NOMO-1 treated with DMSO at 0.1 percent for 48 hours (cell line): ENCODE measurements around the gene PAK6.

Source experiments
- DNase-seq: peaks from one replicate; lab custom pipeline; 2025; ENCODE audit not compliant: unreplicated experiment; lab: John Stamatoyannopoulos, UW

PAK6 gene

DNA sequence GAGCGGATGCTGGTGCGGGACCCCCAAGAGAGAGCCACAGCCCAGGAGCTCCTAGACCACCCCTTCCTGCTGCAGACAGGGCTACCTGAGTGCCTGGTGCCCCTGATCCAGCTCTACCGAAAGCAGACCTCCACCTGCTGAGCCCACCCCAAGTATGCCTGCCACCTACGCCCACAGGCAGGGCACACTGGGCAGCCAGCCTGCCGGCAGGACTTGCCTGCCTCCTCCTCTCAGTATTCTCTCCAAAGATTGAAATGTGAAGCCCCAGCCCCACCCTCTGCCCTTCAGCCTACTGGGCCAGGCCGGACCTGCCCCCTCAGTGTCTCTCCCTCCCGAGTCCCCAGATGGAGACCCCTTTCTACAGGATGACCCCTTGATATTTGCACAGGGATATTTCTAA, 37.1 kb downstream of the PAK6 start:
- no peak for DNase-seq

DNA sequence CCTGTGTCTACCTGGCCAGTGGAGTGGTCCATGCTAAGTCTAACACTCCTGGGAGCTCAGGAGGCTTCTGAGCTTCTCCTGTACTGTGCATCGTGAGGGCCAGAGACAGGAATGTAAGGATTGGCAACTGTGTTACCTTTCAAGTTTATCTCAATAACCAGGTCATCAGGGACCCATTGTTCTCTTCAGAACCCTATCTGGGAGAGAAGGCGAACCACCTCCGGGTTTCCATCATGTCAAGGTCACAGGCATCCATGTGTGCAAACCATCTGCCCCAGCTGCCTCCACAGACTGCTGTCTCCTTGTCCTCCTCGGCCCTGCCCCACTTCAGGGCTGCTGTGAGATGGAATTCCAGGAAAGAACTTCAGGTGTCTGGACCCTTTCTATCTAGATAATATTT, 38.1 kb downstream of the PAK6 start:
- DNase-seq = no peak

DNA sequence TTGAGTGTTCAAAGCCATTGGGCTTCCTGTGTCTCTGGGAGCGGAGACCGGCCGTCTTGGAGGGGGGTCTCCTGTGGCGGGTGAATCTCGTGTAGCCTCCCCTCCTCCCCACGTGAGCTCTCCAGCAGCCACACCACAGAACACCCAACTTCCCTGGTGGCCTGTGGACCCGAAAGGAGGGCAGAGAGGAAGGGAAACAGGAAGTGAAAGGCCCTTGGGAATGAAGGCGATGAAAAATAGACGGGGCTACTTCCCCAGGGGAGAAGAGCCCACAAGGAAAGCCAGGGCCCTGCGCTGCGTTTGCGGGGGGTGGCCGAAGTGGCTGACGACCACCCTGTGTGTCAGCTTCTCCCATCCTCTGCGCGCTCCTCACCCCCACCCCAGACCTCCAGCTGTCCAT, 38.6 kb downstream of the PAK6 start:
- peak; percentile 45 for DNase-seq

DNA sequence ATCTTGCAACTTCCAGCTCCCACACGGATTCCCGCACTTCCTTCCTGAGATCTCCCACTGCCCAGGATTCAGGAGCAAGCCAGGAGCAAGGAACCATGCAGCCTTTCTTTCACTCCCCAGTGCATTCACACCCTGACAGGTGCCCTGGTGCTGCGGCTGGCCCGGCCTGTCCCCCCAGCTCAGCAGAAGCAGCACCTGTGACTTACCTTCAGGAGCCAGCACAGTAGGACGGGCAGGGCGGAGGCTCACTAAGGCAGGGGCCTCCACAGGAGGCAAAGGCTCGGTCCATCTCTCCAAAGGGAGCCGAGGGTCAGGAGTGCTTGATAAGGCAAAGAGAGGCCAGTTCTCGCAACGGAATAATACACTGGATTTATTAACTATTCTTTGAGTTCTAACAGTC, 39.2 kb downstream of the PAK6 start:
- DNase-seq = no peak

DNA sequence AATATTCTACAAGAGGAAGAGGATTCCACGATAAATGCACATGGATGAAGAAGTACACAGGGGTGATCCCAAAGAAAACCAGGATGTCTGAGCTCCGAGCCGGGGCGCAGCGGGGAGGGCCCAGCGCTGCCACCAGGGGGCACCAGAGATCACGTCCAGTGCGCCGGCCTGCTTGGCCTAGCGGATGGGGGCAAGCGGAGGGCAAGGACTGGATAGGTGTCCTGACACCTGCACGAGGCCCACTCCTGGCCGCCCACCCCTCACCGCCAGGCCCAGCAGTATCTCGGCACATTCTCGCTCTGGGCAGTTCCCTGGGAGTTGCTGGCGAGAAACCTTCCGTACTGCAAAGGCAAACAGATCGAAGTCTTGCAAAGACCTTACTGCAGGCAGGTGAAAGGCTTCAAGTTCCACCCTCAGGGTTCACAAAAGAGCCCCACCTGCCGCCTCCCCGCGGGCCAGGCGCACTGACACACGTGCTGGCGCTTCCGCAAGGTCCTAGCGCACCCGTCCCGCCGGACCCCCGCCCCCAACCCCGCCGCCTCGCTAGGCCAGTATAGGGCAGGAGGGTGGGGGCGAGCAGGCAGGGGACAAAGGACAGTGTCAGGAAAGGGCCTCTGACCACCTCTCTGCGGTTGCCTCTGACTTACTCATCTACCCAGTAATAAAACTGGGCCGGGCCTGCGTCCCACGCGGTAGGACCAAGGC, 40.7 kb downstream of the PAK6 start:
- DNase-seq = peak; percentile 25

DNA sequence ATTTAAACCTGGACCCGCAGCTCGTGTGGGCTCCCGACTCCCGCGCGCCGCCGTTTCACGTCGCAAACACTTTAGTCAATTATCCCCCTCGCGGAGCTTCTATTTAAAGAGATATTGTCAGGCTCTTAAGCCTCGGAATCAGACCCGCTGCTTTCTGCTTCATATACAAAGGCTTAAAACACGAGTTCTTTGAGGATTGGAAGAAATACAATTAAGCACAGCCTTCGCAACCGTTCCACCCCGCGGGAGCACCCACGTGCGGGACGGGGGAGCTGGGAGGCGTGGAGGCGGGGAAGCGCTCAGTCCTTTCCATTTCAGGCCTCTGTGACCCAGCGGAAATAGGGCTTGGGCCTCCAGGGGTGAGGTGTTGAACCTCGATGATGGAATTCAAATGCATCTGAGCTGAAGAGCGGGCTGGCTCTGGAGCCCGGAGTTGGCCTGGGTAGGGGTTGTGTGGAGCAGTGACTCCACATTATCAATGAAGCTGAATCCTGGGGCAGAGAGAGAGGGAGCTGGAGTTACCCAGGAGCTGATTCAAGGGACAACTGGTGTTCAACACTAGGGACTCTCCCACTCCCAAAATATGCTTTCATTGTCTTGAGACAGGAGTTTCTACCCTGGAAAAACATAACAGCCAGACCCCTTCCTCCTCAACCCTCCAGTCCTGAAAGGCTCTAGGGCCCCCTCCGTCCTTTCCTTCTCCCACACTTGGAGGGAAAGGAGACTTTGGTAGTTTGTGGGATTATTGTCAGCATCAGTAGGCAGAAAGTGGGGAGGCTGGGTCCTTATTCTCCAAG, 41.6 kb downstream of the PAK6 start:
- DNase-seq = no peak

GRCh38 chr15:40281057-40281800, 42.4 kb downstream of the PAK6 start:
- DNase-seq = no peak

DNA sequence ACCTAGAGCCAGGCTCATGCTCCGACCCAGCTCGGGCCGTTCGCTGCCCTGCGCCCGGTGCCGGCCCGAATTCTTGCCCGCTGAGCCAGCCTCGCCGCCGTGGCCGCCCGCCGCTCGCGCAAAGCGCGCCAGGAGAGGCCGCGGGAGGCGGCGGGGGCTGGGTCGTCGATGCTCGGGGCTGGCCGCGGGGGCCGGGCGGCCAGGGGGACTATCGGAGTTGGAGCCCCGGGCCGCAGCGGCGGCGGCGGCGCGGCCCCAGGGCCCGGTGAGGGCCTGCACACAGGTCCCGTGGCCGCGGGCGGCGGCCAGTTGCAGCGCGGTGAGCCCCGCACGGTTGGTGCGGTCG, 42.9 kb downstream of the PAK6 start:
- no peak for DNase-seq

- peak; percentile 17 for DNase-seq
Observed at GRCh38 chr15:40282147-40282868, 43.4 kb downstream of the PAK6 start.

- DNase-seq = peak; percentile 20
Observed at GRCh38 chr15:40282869-40283614, 44.2 kb downstream of the PAK6 start, which contains the start of gene ANKRD63. ANKRD63 (minus strand) TSS chr15:40283064; CDS start chr15:40282586, 478 bp downstream.

- no peak for DNase-seq
Observed at GRCh38 chr15:40283615-40284300, 44.9 kb downstream of the PAK6 start.

DNA sequence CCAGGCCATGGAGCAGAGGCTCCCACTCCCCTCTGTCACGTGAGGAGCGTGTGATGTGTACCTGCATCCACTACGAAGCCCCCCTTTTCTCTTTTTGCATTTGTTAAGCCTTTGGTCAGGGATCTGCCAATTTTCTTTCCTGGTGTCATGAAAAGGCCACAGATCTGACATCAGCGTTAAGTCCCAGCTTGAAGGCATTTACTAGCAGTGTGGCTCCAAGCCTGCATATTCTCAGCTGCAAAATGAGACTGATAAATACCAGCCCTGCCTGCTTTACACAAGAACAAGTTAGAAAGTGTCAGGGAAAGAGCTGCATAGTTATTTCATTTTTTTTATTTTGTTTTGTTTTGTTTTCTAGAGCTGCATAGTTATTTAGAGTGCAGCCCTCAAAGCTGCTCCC, 46.3 kb downstream of the PAK6 start:
- no peak for DNase-seq

GRCh38 chr15:40285554-40286011, 46.7 kb downstream of the PAK6 start:
- no peak for DNase-seq

GRCh38 chr15:40286061-40286532, 47.2 kb downstream of the PAK6 start:
- DNase-seq = no peak

DNA sequence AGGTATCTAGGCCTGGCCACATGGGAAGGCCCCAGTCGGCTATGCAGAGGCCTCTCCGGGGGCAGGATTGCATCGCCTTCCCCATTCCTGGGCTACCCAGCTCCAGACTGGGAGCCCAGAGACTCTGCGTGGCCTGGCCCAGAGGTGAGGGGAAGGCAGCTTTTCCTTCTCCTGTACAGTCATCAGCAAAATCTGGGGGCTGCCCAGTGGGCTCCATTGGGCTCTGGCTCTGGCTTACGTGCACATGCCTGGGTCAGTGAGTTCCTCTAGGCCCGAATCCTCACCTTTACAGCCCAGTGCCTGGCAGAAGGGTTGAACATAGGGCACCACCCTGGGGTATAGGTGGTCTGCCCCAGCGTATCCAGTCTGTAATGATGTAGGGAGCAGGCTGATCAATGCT, 47.9 kb downstream of the PAK6 start:
- no peak for DNase-seq

DNA sequence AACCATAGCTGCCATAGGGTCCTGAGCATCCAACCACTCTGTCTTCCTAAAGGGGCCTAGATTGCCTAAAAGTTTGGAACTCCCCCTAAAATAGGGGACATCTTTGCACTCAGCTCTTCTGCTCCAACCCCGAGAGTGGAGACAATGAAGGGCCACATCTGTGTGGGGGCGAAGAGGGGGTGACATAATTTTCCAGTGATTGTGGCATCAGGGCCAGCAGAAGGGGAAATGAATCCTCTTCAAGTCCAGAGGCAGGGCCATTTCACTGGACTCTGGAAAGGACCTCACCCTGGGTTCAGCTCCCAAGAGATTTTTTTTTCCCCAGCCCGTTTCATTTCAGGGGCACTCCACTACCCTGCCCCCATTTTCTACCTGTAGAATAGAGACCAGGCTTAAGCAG, 48.6 kb downstream of the PAK6 start:
- DNase-seq = no peak

- no peak for DNase-seq
Observed at GRCh38 chr15:40287968-40288367, 49.1 kb downstream of the PAK6 start.

DNA sequence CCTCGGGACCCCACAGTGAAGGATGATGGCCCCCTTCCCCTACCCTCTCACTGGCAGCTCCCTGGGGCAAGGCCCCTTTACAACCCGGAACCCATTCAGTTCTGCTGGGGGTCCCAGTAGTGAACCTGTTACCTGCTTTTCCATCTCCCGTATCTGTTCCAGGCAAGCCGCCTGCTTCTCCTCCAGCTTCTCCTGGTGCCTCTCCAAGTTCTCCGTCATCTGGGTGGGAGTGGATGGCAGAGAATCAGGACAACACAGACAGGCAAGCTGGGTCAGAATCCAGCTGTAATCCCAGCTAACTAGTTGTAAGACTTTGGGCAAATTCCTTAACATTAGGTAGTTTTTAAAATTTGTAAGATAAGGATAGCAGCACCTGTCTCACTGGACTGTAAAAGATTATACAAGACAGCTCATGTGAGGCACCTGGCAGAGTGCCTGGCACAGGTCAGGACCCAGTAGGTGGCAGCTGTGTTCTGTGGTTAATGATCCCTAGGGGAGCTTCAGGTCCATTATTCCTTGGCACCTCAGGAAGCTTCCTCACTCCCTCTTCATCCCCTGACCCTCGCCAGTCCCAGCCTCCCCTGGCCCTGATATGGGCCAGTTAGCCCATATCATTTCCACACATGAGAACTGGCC, 50.4 kb downstream of the PAK6 start:
- no peak for DNase-seq

- no peak for DNase-seq
Observed at GRCh38 chr15:40290545-40290917, 51.7 kb downstream of the PAK6 start.
